ENCODE measurements around the gene LRMDA. TPM values are rescaled to one million over a fixed set of nuclear protein-coding genes. Genes with fewer than 3 reads are reported as not detected.

The LRMDA gene
- total and polyA plus RNA-seq, 10 of the 15 experiments (the other 5 are each of a cell fraction or from before 2014, with no cell fraction given): 0.07 to 0.54 (median 0.29) TPM; not detected in 4

DNA sequence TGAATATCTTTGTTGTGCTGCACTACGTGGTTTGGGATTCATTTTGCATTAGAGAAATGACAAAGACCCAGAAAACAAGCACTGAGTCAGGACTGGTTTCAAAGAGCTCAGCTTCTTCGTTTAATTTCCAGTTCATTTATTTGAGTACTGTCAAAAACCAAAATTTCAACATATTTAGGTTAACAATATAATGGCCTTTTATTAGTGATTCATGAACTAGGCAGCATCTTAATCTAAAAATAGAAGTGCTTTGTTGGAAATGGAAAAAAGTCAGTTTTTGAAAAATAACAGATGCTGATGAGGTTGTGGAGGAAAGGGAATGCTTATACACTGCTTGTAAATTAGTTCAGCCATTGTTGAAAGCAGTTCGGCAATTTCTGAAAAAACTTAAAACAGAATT is 856.4 kb downstream of the LRMDA start:
- H3K4me3 ChIP-seq: no peak overlapping the region
- in situ Hi-C loops (cut with MboI): no loop called here
- H3K9ac ChIP-seq (ENCODE audit: control insufficient read depth, insufficient read depth, low read length): no peak overlapping the region
- BruUV-seq (replicated peaks): no TSS peak
- TF ChIP-seq MAX (IDR thresholded peaks at IDR 0.05; ENCODE audit: low read depth, low read length) (no peak), YBX1 (IDR thresholded peaks at IDR 0.05) (no peak), TARDBP (IDR thresholded peaks at IDR 0.05; ENCODE audit: borderline replicate concordance) (no peak), KAT2A (conservative IDR thresholded peaks at IDR 0.05; ENCODE audit: control insufficient read depth, low read depth, low read length) (no peak), JUNB (IDR thresholded peaks at IDR 0.05) (no peak), POLR2AphosphoS2 (IDR thresholded peaks at IDR 0.05; ENCODE audit: low read depth, low read length) (no peak), NFXL1 (IDR thresholded peaks at IDR 0.05; ENCODE audit: borderline replicate concordance) (no peak), FOS (IDR thresholded peaks at IDR 0.05; ENCODE audit: borderline replicate concordance, extremely low read depth, insufficient read length) (no peak), SMC3 (IDR thresholded peaks at IDR 0.05; ENCODE audit: borderline replicate concordance, low read length) (no peak), PML (IDR thresholded peaks at IDR 0.05; ENCODE audit: low read length) (no peak), JUND (IDR thresholded peaks at IDR 0.05; ENCODE audit: low read depth, low read length) (no peak), ATF7 (IDR thresholded peaks at IDR 0.05; ENCODE audit: low read depth) (no peak)
- TF ChIP-seq, protein P1, sequence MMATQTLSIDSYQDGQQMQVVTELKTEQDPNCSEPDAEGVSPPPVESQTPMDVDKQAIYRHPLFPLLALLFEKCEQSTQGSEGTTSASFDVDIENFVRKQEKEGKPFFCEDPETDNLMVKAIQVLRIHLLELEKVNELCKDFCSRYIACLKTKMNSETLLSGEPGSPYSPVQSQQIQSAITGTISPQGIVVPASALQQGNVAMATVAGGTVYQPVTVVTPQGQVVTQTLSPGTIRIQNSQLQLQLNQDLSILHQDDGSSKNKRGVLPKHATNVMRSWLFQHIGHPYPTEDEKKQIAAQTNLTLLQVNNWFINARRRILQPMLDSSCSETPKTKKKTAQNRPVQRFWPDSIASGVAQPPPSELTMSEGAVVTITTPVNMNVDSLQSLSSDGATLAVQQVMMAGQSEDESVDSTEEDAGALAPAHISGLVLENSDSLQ (IDR thresholded peaks at IDR 0.05): no peak
- ATAC-seq: no peak
- no peaks in the 10 kb centered on the region for H4K20me1 ChIP-seq (ENCODE audit: control insufficient read depth, insufficient read depth)
- ChIA-PET CTCF (no interaction called here), POLR2A (no interaction called here), RAD21 (ENCODE audit: unreplicated experiment) (no interaction called here), SMC1A (ENCODE audit: uncharacterized antibody, unreplicated experiment) (interaction anchor here (1.3 kb wide), 1 partner anchor 11 kb away, joined by 3 read pairs; no protein-coding TSS in a partner anchor)
- H3K27ac ChIP-seq (ENCODE audit: control insufficient read depth, insufficient read depth): no peak overlapping the region
- no peaks in the 10 kb centered on the region for H3K4me1 ChIP-seq (ENCODE audit: control insufficient read depth, insufficient read depth, low read length)
- H2AFZ ChIP-seq (ENCODE audit: control insufficient read depth, low read depth, low read length): no peak overlapping the region
- H3K36me3 ChIP-seq (ENCODE audit: control insufficient read depth in 2 of 2, insufficient read depth in 2 of 2, low read length in 1 of 2): no peaks in the 10 kb centered on the region
- H3K27me3 ChIP-seq (replicated peaks in 1 of 2; ENCODE audit: control insufficient read depth in 2 of 2, insufficient read depth in 2 of 2, low read length in 1 of 2): no peaks in the 10 kb centered on the region
- H3K79me2 ChIP-seq (ENCODE audit: control insufficient read depth, insufficient read depth, low read length): no peaks in the 10 kb centered on the region
- H3K4me2 ChIP-seq (ENCODE audit: control insufficient read depth, insufficient read depth): no peak overlapping the region
- H3K9me3 ChIP-seq (replicated peaks; ENCODE audit: control insufficient read depth, insufficient read depth, low read length): no peaks in the 10 kb centered on the region
- no peak for FAIRE-seq
- DNase-seq (ENCODE audit: low read depth, low spot score): no peak
- WGBS (ENCODE audit: insufficient coverage, insufficient replicate concordance, low lambda C conversion rate, missing lambda C conversion rate): 0% methylated on average over 3 of the region's 3 CpGs
- intact Hi-C loops (cut with micrococcal nuclease; ENCODE audit: unreplicated experiment): no loop called here

Data from GM12878 (cell line).